H9 (cell line): ENCODE data around the gene HCRT. TPM values are rescaled to one million over a fixed set of nuclear protein-coding genes. Genes with fewer than 3 reads are reported as not detected.

ENCODE experiments used
- DNase-seq: peaks from one replicate; pipeline ENCODE4 v3.0.0-alpha.2; 2017
- H2AFZ ChIP-seq: one replicate; pipeline ENCODE4 v1.6.1; 2013; ENCODE audit warnings: mild to moderate bottlenecking, low read length, control low read depth, moderate library complexity
- H2AK5ac ChIP-seq: 2 replicates; pipeline ENCODE4 v1.6.1; 2013; ENCODE audit warnings: low read length, control low read depth, mixed read lengths; ENCODE audit not compliant: insufficient read length
- H2BK120ac ChIP-seq: one replicate; pipeline ENCODE4 v1.6.1; 2013; ENCODE audit warnings: low read depth, mild to moderate bottlenecking, low read length, control low read depth, inconsistent platforms; ENCODE audit not compliant: poor library complexity, severe bottlenecking
- H2BK12ac ChIP-seq: 2 replicates; pipeline ENCODE4 v1.6.1; 2013; ENCODE audit warnings: low read length, control low read depth, mixed read lengths, low read depth; ENCODE audit not compliant: insufficient read length
- H2BK15ac ChIP-seq: 2 replicates; pipeline ENCODE4 v1.6.1; 2013; ENCODE audit warnings: low read depth, low read length, control low read depth
- H2BK20ac ChIP-seq: one replicate; pipeline ENCODE4 v1.6.1; 2013; ENCODE audit warnings: low read depth, mild to moderate bottlenecking, low read length, control low read depth, inconsistent platforms; ENCODE audit not compliant: poor library complexity, severe bottlenecking
- H2BK5ac ChIP-seq: 2 replicates; pipeline ENCODE4 v1.6.1; 2013; ENCODE audit warnings: low read length, control low read depth, mixed read lengths; ENCODE audit not compliant: insufficient read length
- H3K14ac ChIP-seq: 2 replicates; pipeline ENCODE4 v1.6.1; 2013; ENCODE audit warnings: low read length, control low read depth; ENCODE audit not compliant: insufficient read depth
- H3K18ac ChIP-seq: 2 replicates; pipeline ENCODE4 v1.6.1; 2013; ENCODE audit warnings: low read depth, mild to moderate bottlenecking, mixed read lengths, low read length, control low read depth; ENCODE audit not compliant: insufficient read length
- H3K23ac ChIP-seq: 2 replicates; pipeline ENCODE4 v1.6.1; 2013; ENCODE audit warnings: low read length, control low read depth, mixed read lengths, low read depth; ENCODE audit not compliant: insufficient read length
- H3K23me2 ChIP-seq: 2 replicates; pipeline ENCODE4 v1.6.1; 2013; ENCODE audit warnings: low read depth, mild to moderate bottlenecking, mixed read lengths, low read length, control low read depth; ENCODE audit not compliant: insufficient read length, poor library complexity, severe bottlenecking
- H3K27ac ChIP-seq: 2 replicates; pipeline ENCODE4 v1.5.1; 2013; ENCODE audit warnings: low read length, control low read depth, mixed read lengths, low read depth; ENCODE audit not compliant: insufficient read length
- H3K27me3 ChIP-seq: 2 replicates; pipeline ENCODE4 v1.6.1; 2013; ENCODE audit warnings: low read length, control low read depth, inconsistent platforms; ENCODE audit not compliant: insufficient read depth
- H3K4ac ChIP-seq: 2 replicates; pipeline ENCODE4 v1.6.1; 2013; ENCODE audit warnings: low read depth, mild to moderate bottlenecking, control low read depth, inconsistent platforms, low read length, moderate library complexity
- H3K4me1 ChIP-seq: 2 replicates; pipeline ENCODE4 v1.6.1; 2013; ENCODE audit warnings: low read length, control low read depth, inconsistent platforms; ENCODE audit not compliant: insufficient read depth
- H3K4me2 ChIP-seq: 2 replicates; pipeline ENCODE4 v1.6.1; 2013; ENCODE audit warnings: low read length, control low read depth, mixed read lengths; ENCODE audit not compliant: insufficient read length, insufficient read depth
- H3K56ac ChIP-seq: 2 replicates; pipeline ENCODE4 v1.6.1; 2013; ENCODE audit warnings: low read depth, mild to moderate bottlenecking, mixed read lengths, low read length, control low read depth; ENCODE audit not compliant: insufficient read length
- H3K79me1 ChIP-seq: 2 replicates; pipeline ENCODE4 v1.6.1; 2013; ENCODE audit warnings: low read depth, mild to moderate bottlenecking, moderate library complexity, low read length, control low read depth, inconsistent platforms; ENCODE audit not compliant: insufficient read depth, poor library complexity, severe bottlenecking
- H3K79me2 ChIP-seq: 2 replicates; pipeline ENCODE4 v1.6.1; 2013; ENCODE audit warnings: low read length, control low read depth, inconsistent platforms; ENCODE audit not compliant: insufficient read depth
- H3K9ac ChIP-seq: 2 replicates; pipeline ENCODE4 v1.6.1; 2013; ENCODE audit warnings: low read length, control low read depth, mixed read lengths; ENCODE audit not compliant: insufficient read length; ENCODE audit errors: extremely low read depth
- H3K9me3 ChIP-seq: one replicate; pipeline ENCODE4 v1.6.1; 2013; ENCODE audit warnings: low read depth, low read length, inconsistent platforms; ENCODE audit not compliant: control insufficient read depth
- H3T11ph ChIP-seq: one replicate; pipeline ENCODE4 v1.6.1; 2013; ENCODE audit warnings: mild to moderate bottlenecking, low read length, control low read depth, inconsistent platforms
- H4K20me1 ChIP-seq: one replicate; pipeline ENCODE4 v1.6.1; 2013; ENCODE audit not compliant: control insufficient read depth, insufficient read length, insufficient read depth
- H4K5ac ChIP-seq: 2 replicates; pipeline ENCODE4 v1.6.1; 2013; ENCODE audit warnings: low read depth, mild to moderate bottlenecking, mixed read lengths, low read length, control low read depth; ENCODE audit not compliant: insufficient read length
- H4K8ac ChIP-seq: replicated peaks from 2 replicates; pipeline ENCODE4 v1.6.1; 2013; ENCODE audit warnings: low read length, control low read depth, mixed read lengths, low read depth; ENCODE audit not compliant: insufficient read length
- H4K91ac ChIP-seq: 2 replicates; pipeline ENCODE4 v1.6.1; 2013; ENCODE audit warnings: low read depth, mild to moderate bottlenecking, moderate library complexity, mixed read lengths, low read length, control low read depth; ENCODE audit not compliant: insufficient read length
- H3K27ac Mint-ChIP-seq, 3 experiments: 2 replicates in 2 of 3; 3 replicates in 1 of 3; pipeline ENCODE4 v1.8.0; 2020 to 2021; ENCODE audit warnings: mixed read lengths in 3 of 3, mild to moderate bottlenecking in 1 of 3, moderate library complexity in 1 of 3
- H3K27me3 Mint-ChIP-seq: 2 replicates; pipeline ENCODE4 v1.8.0; 2021; ENCODE audit warnings: low read depth, mild to moderate bottlenecking, moderate library complexity, mixed read lengths
- H3K36me3 Mint-ChIP-seq, 3 experiments: 2 replicates in 2 of 3; 3 replicates in 1 of 3; pipeline ENCODE4 v1.8.0; 2020 to 2021; ENCODE audit warnings: low read depth in 3 of 3, mixed read lengths in 3 of 3; ENCODE audit not compliant: insufficient read depth in 1 of 3
- H3K4me1 Mint-ChIP-seq, 2 experiments: 2 replicates each; pipeline ENCODE4 v1.8.0; 2020; ENCODE audit warnings: mixed read lengths in 2 of 2
- H3K4me3 Mint-ChIP-seq, 2 experiments: 2 replicates in 1 of 2; 3 replicates in 1 of 2; pipeline ENCODE4 v1.8.0; 2020 to 2021; ENCODE audit warnings: mild to moderate bottlenecking in 2 of 2, mixed read lengths in 2 of 2, moderate library complexity in 1 of 2
- H3K9me3 Mint-ChIP-seq, 2 experiments: 2 replicates in 1 of 2; 3 replicates in 1 of 2; pipeline ENCODE4 v1.8.0; 2020; ENCODE audit warnings: mild to moderate bottlenecking in 2 of 2, mixed read lengths in 2 of 2, moderate library complexity in 1 of 2
- WGBS: extraction: QIAGEN DNeasy Blood & Tissue Kit; methylation state at CpG from one replicate; pipeline ENCODE4 v1.1.7; 2013; ENCODE audit warnings: missing lambda C conversion rate, low lambda C conversion rate, mixed read lengths; ENCODE audit not compliant: insufficient read length; ENCODE audit errors: extremely low coverage; 5-methylcytosine and 5-hydroxymethylcytosine counted together
- total RNA-seq: library from RNA; stranded (reverse); gene quantifications from 2 replicates; pipeline ENCODE4 v1.2.1, GENCODE V29; 2021
- TF ChIP-seq, protein P1 (sequence below): fragments of 200-600 bp; sonication (generic); conservative IDR thresholded peaks from 3 replicates; pipeline ENCODE4 v1.8.0; 2021; ENCODE audit warnings: antibody characterized with exemption, mild to moderate bottlenecking

The HCRT gene
- total RNA-seq, 1 experiment from 2014 or later, result not detected

GRCh38 chr17:42160531-42160910 is 24.7 kb downstream of the HCRT start:
- no peak overlapping the region for H3K9ac ChIP-seq
- TF ChIP-seq, protein P1, sequence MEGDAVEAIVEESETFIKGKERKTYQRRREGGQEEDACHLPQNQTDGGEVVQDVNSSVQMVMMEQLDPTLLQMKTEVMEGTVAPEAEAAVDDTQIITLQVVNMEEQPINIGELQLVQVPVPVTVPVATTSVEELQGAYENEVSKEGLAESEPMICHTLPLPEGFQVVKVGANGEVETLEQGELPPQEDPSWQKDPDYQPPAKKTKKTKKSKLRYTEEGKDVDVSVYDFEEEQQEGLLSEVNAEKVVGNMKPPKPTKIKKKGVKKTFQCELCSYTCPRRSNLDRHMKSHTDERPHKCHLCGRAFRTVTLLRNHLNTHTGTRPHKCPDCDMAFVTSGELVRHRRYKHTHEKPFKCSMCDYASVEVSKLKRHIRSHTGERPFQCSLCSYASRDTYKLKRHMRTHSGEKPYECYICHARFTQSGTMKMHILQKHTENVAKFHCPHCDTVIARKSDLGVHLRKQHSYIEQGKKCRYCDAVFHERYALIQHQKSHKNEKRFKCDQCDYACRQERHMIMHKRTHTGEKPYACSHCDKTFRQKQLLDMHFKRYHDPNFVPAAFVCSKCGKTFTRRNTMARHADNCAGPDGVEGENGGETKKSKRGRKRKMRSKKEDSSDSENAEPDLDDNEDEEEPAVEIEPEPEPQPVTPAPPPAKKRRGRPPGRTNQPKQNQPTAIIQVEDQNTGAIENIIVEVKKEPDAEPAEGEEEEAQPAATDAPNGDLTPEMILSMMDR, result no peak
- no peak overlapping the region for H3K56ac ChIP-seq
- no peaks in the 10 kb centered on the region for H3K9me3 ChIP-seq
- no peaks in the 10 kb centered on the region for H3K79me1 ChIP-seq
- peaks cover 12 to 17% of the 10 kb centered on the region in 2 experiments for H3K4me1 Mint-ChIP-seq
- H3K4me1 ChIP-seq, result no peaks in the 10 kb centered on the region
- no peak overlapping the region for H2AK5ac ChIP-seq
- H3K27me3 ChIP-seq, result no peaks in the 10 kb centered on the region
- no peak overlapping the region for H2BK5ac ChIP-seq
- H3K18ac ChIP-seq, result no peak overlapping the region
- no peak overlapping the region for H2BK12ac ChIP-seq
- no peaks in the 10 kb centered on the region for H3K9me3 Mint-ChIP-seq
- H4K5ac ChIP-seq, result no peak overlapping the region
- no peak overlapping the region for H3K4me2 ChIP-seq
- WGBS, result no CpG with 5 or more reads among the region's 7 CpGs
- H4K8ac ChIP-seq, result no peak overlapping the region
- H3K4ac ChIP-seq, result no peak overlapping the region
- H3K14ac ChIP-seq, result no peak overlapping the region
- H3K79me2 ChIP-seq, result no peaks in the 10 kb centered on the region
- no peak overlapping the region for H4K91ac ChIP-seq
- H2BK15ac ChIP-seq, result no peak overlapping the region
- H3K23ac ChIP-seq, result no peak overlapping the region
- H3K27ac Mint-ChIP-seq, result no peak overlapping the region
- no peaks in the 10 kb centered on the region for H4K20me1 ChIP-seq
- DNase-seq, result no peak
- peaks cover 1% of the 10 kb centered on the region; the same call in 1 of the 2 replicates for H3K27me3 Mint-ChIP-seq
- H2AFZ ChIP-seq, result no peak overlapping the region
- H2BK20ac ChIP-seq, result no peak overlapping the region
- H3K27ac ChIP-seq, result no peak overlapping the region
- H3K36me3 Mint-ChIP-seq, result no peaks in the 10 kb centered on the region
- H2BK120ac ChIP-seq, result no peak overlapping the region
- no peak overlapping the region for H3T11ph ChIP-seq
- H3K23me2 ChIP-seq, result peaks cover 4% of the 10 kb centered on the region
- no peak overlapping the region for H3K4me3 Mint-ChIP-seq
